HCT116 (cell line): ENCODE measurements around the gene SRGAP1. TPM values are rescaled to one million over a fixed set of nuclear protein-coding genes. Genes with fewer than 3 reads are reported as not detected.

Experiments
- ATAC-seq: fragments of 200-7000 bp; cut with Tn5 transposase; 2 replicates; pipeline ENCODE4 v1.9.1; 2020; ENCODE audit warnings: mild to moderate bottlenecking, moderate library complexity
- BruUV-seq: library from RNA; stranded (reverse); fragments of 400-500 nt; replicated peaks from 2 replicates; lab custom pipeline; 2021; lab: Mats Ljungman, UMichigan
- CTCF ChIA-PET: fragments of 300-600 bp; sonication (Branson Sonifier 250); formaldehyde crosslinking; loops from one replicate; lab custom pipeline; 2021; ENCODE audit warnings: antibody characterized with exemption; lab: Charles Lee
- POLR2A ChIA-PET: fragments of 300-600, 350-600 bp; sonication (Branson Sonifier 250); formaldehyde crosslinking; loops from one replicate; lab custom pipeline; 2021; ENCODE audit warnings: antibody characterized with exemption; lab: Charles Lee
- RAD21 ChIA-PET, 2 experiments: fragments of 300-600 bp; sonication (Branson Sonifier 250); formaldehyde crosslinking; loops; one replicate each; lab custom pipeline; 2023; ENCODE audit warnings: low total read pairs in 2 of 2; ENCODE audit not compliant: uncharacterized antibody in 2 of 2, unreplicated experiment in 2 of 2, low non-redundant PET in 1 of 2; lab: Charles Lee
- DNase-seq: peaks from one replicate; pipeline ENCODE4 v3.0.0-alpha.2; 2010; ENCODE audit warnings: low read depth, low spot score
- H2AFZ ChIP-seq: fragments of 200-600 bp; shearing (Covaris generic), sonication (generic); 2 replicates; pipeline ENCODE4 v1.6.1; 2017; ENCODE audit warnings: low read depth, mixed run types, mixed read lengths, antibody characterized with exemption, low read length; ENCODE audit not compliant: poor library complexity, severe bottlenecking
- H3K27ac ChIP-seq: 2 replicates; pipeline ENCODE4 v1.5.1; 2012; ENCODE audit warnings: low read depth, low read length
- H3K27me3 ChIP-seq: fragments of 200-600 bp; sonication (generic); 2 replicates; pipeline ENCODE4 v1.6.1; 2016; ENCODE audit warnings: mixed run types, low read length, mixed read lengths; ENCODE audit not compliant: insufficient read depth
- H3K36me3 ChIP-seq, 2 experiments: fragments of 200-500 bp in 1 of 2; fragments of 200-600 bp in 1 of 2; sonication (Bioruptor generic) in 1 of 2; sonication (generic) in 1 of 2; 2 replicates each; pipeline versions ENCODE4 v1.5.1 to v1.6.1; 2014 to 2016; ENCODE audit warnings: low read length in 2 of 2, inconsistent platforms in 1 of 2, mixed read lengths in 1 of 2, mixed run types in 1 of 2; ENCODE audit not compliant: insufficient read depth in 2 of 2, control insufficient read depth in 1 of 2
- H3K4me1 ChIP-seq, 2 experiments: fragments of 200-600 bp in 1 of 2; sonication (generic) in 1 of 2; 2 replicates each; pipeline versions ENCODE4 v1.5.1 to v1.6.1; 2012 to 2017; ENCODE audit warnings: low read length in 2 of 2, inconsistent platforms in 1 of 2, mild to moderate bottlenecking in 1 of 2, mixed read lengths in 1 of 2, mixed run types in 1 of 2, moderate library complexity in 1 of 2; ENCODE audit not compliant: insufficient read depth in 2 of 2, control insufficient read depth in 1 of 2
- H3K4me2 ChIP-seq: fragments of 200-600 bp; sonication (generic); 2 replicates; pipeline ENCODE4 v1.6.1; 2017; ENCODE audit warnings: mixed run types, low read length, mixed read lengths
- H3K4me3 ChIP-seq, 2 experiments: fragments of 200-600 bp in 1 of 2; sonication (generic) in 1 of 2; replicated peaks in 1 of 2; 2 replicates each; pipeline ENCODE4 v1.5.1; 2011 to 2016; ENCODE audit warnings: low read length in 2 of 2, control low read depth in 1 of 2, low read depth in 1 of 2, mild to moderate bottlenecking in 1 of 2, mixed read lengths in 1 of 2, mixed run types in 1 of 2
- H3K79me2 ChIP-seq: fragments of 200-600 bp; sonication (generic); 2 replicates; pipeline ENCODE4 v1.6.1; 2017; ENCODE audit warnings: mild to moderate bottlenecking, mixed run types, low read length, moderate library complexity, mixed read lengths; ENCODE audit not compliant: insufficient read depth
- H3K9ac ChIP-seq: fragments of 200-600 bp; sonication (generic); 2 replicates; pipeline ENCODE4 v1.6.1; 2016; ENCODE audit warnings: low read length, mixed read lengths
- H3K9me2 ChIP-seq: fragments of 200-600 bp; sonication (generic), shearing (Covaris generic); 2 replicates; pipeline ENCODE4 v1.6.1; 2017; ENCODE audit warnings: mixed run types, mild to moderate bottlenecking, moderate library complexity; ENCODE audit not compliant: insufficient read depth
- H3K9me3 ChIP-seq, 2 experiments: fragments of 200-500 bp in 1 of 2; fragments of 200-600 bp in 1 of 2; sonication (Bioruptor generic) in 1 of 2; sonication (generic) in 1 of 2; 2 replicates each; pipeline ENCODE4 v1.6.1; 2014 to 2017; ENCODE audit warnings: low read length in 2 of 2, mixed read lengths in 2 of 2, inconsistent platforms in 1 of 2, low read depth in 1 of 2, mild to moderate bottlenecking in 1 of 2, mixed run types in 1 of 2, moderate library complexity in 1 of 2; ENCODE audit not compliant: control insufficient read depth in 1 of 2, insufficient read depth in 1 of 2
- H4K20me1 ChIP-seq: fragments of 200-600 bp; sonication (generic), shearing (Covaris generic); 2 replicates; pipeline ENCODE4 v1.6.1; 2017; ENCODE audit warnings: mixed run types, mild to moderate bottlenecking, moderate library complexity; ENCODE audit not compliant: insufficient read depth
- CBX3 ChIP-seq: IDR thresholded peaks from 2 replicates; pipeline ENCODE4 v1.6.1; 2012; ENCODE audit warnings: low read depth
- CTCF ChIP-seq, 3 experiments: fragments of 200-600 bp in 1 of 3; sonication (generic) in 1 of 3; IDR thresholded peaks in 2 of 3; conservative IDR thresholded peaks in 1 of 3; 2 replicates each; pipeline ENCODE4 v1.5.1; 2012 to 2017; ENCODE audit warnings: low read depth in 2 of 3, low read length in 2 of 3, antibody characterized with exemption in 1 of 3, borderline replicate concordance in 1 of 3, control low read depth in 1 of 3, mild to moderate bottlenecking in 1 of 3, mixed read lengths in 1 of 3, mixed run types in 1 of 3, moderate library complexity in 1 of 3; ENCODE audit not compliant: insufficient read depth in 1 of 3
- ELF1 ChIP-seq: IDR thresholded peaks from 2 replicates; pipeline ENCODE4 v1.6.1; 2012; ENCODE audit warnings: low read depth, borderline replicate concordance
- EZH2 ChIP-seq: fragments of 200-600 bp; sonication (generic); IDR thresholded peaks from 2 replicates; pipeline ENCODE4 v1.6.1; 2017; ENCODE audit warnings: antibody characterized with exemption, mixed run types
- REST ChIP-seq: IDR thresholded peaks from 2 replicates; pipeline ENCODE4 v1.6.1; 2012; ENCODE audit warnings: low read depth
- SP1 ChIP-seq: IDR thresholded peaks from 2 replicates; pipeline ENCODE4 v1.6.1; 2012; ENCODE audit warnings: low read depth
- TCF7L2 ChIP-seq: IDR thresholded peaks from 2 replicates; pipeline ENCODE4 v1.7.0; 2011; ENCODE audit warnings: borderline replicate concordance, inconsistent platforms; ENCODE audit not compliant: insufficient read depth, insufficient read length; ENCODE audit errors: extremely low read depth
- YY1 ChIP-seq: IDR thresholded peaks from 2 replicates; pipeline ENCODE4 v1.6.1; 2011; ENCODE audit warnings: low read length, low read depth, moderate library complexity, mild to moderate bottlenecking; ENCODE audit not compliant: insufficient replicate concordance; ENCODE audit errors: extremely low read depth
- ZFX ChIP-seq: fragments of 450-650 bp; IDR thresholded peaks from 2 replicates; pipeline ENCODE4 v1.6.1; 2017
- intact Hi-C: fragments of 100-400 bp; cut with micrococcal nuclease; formaldehyde crosslinking; loops from 2 replicates; pipeline ENCODE4 v1.10.0; 2022
- total RNA-seq: library from RNA; stranded (reverse); gene quantifications from one replicate; pipeline ENCODE4 v1.2.1, GENCODE V29; 2021; ENCODE audit not compliant: unreplicated experiment

Gene SRGAP1
- total RNA-seq, 1 experiment from 2014 or later: 16.6 TPM

- POLR2A ChIA-PET: no interaction called here
Measured at GRCh38 chr12:63836046-63836445, 8.5 kb upstream of the SRGAP1 start.

More at GRCh38 chr12:63836046-63836445, 8.5 kb upstream of the SRGAP1 start:
- BruUV-seq: no TSS peak
- H3K4me1 ChIP-seq: no peaks in the 10 kb centered on the region
- H3K27me3 ChIP-seq: no peaks in the 10 kb centered on the region
- no peaks in the 10 kb centered on the region for H3K79me2 ChIP-seq
- H3K9ac ChIP-seq: no peak overlapping the region
- no peak overlapping the region for H3K4me2 ChIP-seq
- H2AFZ ChIP-seq: no peak overlapping the region
- TF ChIP-seq YY1 (no peak), EZH2 (no peak), ZFX (no peak), REST (no peak), CBX3 (no peak), CTCF (IDR thresholded peaks at IDR 0.05 in 2 of 3, conservative IDR thresholded peaks at IDR 0.05 in 1 of 3; ENCODE audit: borderline replicate concordance in 1 of 3, insufficient read depth in 1 of 3, low read depth in 2 of 3, low read length in 2 of 3) (no peak), SP1 (no peak), TCF7L2 (no peak), ELF1 (no peak)
- no peak overlapping the region for H3K4me3 ChIP-seq
- no peaks in the 10 kb centered on the region for H4K20me1 ChIP-seq
- DNase-seq (no peak), ATAC-seq (no peak)
- no peaks in the 10 kb centered on the region for H3K9me2 ChIP-seq
- intact Hi-C loops: no loop called here
- H3K27ac ChIP-seq: no peak overlapping the region
- H3K36me3 ChIP-seq: no peaks in the 10 kb centered on the region
- CTCF ChIA-PET: interaction anchor here (0.6 kb wide), 1 partner anchor 254 kb away, joined by 4 read pairs; no protein-coding TSS in a partner anchor
- no peaks in the 10 kb centered on the region for H3K9me3 ChIP-seq
- RAD21 ChIA-PET: no interaction called here
